ENCODE data around the gene HGFAC.

The HGFAC gene

DNA sequence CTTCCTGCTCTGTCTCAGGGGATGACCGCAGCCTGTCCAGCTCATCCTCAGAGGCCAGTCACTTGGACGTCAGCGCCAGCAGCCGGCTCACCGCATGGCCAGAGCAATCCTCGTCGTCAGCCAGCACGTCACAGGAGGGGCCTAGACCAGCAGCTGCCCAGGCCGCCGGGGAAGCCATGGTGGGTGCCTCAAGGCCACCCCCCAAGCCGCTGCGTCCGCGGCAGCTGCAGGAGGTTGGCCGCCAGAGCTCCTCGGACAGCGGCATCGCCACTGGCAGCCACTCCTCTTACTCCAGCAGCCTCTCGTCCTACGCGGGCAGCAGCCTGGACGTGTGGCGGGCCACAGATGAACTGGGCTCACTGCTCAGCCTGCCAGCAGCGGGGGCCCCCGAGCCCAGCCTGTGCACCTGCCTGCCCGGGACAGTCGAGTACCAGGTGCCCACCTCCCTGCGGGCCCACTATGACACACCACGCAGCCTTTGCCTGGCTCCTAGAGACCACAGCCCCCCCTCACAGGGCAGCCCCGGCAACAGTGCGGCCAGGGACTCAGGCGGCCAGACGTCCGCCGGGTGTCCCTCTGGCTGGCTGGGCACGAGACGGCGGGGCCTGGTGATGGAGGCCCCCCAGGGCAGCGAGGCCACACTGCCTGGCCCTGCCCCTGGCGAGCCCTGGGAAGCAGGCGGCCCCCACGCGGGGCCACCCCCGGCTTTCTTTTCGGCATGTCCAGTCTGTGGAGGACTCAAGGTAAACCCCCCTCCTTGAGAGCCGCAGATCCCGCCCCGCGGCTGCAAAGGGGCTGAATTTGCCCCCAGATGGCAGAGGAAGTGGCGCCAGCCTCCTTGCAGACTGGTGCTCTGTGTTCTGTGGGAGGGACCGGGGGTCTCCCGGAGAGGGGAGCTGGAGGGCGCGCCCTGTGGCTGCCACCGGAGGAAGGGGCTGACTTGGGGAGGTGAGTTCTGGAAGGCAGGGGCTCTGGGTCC, 51.3 kb downstream of the HGFAC start:
- DNase-seq, result no peak

DNA sequence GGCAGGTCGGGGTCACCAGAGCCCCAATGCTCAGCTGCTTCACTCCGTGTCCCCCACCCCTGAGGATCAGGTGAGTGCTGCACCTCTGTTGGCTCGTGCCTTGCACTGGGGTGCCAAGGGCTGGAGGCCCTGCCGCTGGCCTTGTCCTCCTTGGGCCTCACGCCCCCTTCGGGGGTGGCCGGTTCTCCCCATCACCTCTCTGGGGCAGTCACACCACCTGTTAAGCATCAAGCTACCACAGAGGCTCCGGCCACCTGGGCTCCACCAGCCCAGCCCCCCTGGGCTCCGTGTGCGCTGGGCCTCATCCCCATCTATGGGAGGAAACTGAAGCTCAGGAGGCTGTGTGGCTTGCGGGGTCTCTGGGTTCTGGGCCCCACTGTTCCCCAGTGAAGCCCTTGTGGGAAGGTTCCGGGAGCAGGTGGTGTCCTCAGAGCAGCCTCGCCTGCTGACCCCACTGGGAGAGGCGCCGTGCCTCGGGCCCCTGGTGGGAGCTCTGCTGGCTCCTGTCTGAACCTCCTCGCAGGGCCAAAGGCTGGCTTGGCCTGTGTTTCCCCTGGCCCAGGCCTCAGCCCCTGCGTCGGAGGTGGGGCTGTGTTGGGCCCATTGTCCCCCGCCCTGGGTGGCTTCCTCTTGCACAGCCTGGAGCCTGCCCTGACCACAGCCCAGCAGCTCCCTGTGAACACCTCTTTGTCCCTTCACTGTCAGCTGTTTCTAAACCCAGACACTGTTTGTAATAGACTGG, 52.1 kb downstream of the HGFAC start:
- DNase-seq, result no peak

DNA sequence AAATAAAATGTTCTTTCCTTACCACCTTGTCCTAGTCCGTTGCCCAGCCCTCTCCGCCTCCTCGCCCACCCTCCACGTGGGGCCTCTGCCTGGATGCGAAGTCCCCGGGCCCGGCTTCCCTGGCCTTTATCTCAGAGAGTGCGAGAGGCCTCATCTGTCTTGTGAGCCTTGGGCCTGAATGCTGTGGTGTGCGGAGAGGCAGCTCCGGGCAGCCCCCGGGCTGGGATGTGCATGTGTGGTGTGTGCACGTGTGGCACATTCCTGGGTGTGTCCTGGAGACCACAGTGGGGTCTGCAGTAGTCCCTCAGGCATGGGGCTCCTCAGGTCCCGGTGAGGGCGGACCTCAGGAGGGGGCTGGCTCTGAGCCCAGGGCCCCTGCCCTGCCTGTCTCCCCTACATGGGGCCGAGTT, 52.7 kb downstream of the HGFAC start:
- no peak for DNase-seq

DNA sequence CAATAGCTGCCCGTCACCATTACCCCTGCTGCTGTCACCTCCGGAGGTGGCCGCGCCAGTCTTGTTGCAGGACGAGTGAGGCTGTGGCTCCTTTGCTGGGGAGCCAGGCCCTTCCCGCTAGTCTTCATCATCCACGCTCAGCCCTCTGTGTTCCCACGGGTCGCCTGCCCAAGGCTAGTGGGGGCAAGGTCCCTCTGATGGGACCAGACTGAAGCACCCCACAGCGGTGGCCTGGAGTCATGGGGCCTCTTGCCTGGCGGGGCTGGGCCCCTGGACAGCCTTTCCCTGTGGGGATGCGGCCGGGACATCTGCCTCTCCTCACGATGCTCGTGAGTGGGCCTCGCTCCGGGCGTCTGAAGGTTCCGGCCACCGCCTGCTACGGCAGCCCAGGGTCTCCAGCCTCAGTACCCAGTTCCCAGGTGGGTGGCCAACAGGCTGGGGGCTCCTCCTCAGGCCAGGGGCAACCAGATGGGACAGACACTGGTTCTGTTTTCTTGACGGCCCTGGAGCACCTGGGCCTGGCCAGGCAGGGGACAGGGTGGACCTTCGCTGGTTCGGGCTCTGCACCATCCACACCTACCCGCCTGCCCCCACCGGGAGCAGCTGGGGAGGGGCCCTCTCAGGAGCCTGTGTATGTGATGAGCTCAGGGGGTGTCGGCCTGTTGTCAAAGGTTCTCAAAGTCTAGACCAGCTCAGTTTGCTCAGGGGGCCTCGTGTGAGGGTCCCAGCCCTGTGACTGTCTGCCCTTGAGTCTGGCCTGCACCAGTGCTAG, 53.6 kb downstream of the HGFAC start:
- no peak for DNase-seq

DNA sequence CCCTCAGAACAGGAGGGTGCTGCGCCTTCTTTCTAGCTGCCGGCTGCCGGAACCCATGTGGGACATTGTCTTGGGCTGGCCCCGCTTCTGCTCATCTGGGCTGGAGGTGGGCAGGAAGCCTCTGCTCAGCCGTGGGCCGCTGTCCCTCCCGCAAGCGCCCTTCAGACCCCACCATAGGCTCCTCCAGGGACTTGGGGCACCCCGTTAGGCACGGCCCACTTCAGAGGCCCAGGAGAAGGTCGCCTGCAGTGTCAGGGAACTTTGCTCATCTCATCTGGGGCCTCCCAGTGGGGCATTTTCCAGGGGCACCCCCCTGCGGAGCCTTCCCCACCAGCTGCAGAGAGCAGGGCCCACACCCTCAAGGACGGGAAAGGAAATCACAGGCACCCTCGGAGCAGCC, 54.3 kb downstream of the HGFAC start:
- DNase-seq, result no peak

DNA sequence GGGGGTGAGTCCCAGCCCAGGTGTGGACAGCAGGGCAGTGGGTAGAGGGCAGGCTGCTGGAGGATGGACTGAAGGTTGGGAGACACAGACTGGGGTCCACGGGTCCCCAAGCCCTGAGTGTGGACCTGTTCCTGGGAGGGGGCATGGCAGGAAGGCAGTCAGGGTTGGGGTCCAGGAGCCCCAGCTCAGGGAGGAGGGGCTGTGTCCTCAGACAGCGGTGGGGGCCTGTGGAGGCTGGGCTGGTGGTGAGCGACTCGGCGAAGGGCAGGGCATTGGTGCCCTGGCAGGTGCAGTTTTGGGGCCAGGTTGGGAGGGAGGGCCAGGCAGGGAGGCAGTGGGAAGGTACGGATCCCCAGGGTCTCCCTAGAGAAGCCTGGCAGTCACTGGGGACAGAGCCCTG, 55.3 kb downstream of the HGFAC start:
- DNase-seq, result no peak

DNA sequence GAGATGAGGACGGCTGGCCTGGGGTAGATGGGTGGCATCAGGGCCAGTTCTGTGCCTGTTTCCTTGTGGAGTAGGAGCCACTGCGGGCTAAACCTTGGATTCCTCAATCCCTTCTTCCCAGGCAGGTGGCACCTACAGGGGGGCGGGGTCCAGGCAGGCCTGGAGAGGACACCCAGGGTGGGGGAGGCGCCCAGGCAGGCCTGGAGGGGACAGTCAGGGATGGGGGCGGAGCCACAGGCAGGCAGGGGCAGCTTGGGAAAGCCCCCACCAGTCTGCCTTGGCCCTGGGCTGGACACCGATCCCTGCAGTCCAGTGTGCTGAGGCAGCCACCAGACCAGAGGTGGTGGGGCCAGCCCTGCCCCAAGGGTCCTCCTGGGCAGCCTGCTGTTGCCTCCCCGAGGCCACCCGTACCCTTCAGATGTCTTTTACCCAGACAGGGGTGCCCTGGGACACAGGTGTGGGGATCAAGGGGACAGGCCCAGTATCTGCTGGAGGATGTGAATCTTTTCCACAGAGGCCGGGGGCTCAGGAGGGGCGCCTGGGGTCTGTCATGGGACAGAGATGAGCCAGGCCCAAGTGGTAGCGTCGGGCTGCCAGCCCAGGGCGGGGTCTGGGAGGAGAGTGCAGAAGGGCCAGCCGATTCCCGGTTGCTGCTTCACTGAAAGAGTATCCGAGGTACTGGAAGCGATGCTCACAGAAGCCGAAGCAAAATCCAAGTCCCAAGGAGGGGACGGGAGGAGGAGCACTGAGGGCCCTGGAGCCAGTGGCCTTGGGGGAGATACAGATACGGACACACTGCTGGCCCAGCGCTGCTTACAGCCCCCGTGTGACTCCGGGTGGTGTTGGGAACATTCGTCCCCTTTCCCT, 56.0 kb downstream of the HGFAC start:
- no peak for DNase-seq

DNA sequence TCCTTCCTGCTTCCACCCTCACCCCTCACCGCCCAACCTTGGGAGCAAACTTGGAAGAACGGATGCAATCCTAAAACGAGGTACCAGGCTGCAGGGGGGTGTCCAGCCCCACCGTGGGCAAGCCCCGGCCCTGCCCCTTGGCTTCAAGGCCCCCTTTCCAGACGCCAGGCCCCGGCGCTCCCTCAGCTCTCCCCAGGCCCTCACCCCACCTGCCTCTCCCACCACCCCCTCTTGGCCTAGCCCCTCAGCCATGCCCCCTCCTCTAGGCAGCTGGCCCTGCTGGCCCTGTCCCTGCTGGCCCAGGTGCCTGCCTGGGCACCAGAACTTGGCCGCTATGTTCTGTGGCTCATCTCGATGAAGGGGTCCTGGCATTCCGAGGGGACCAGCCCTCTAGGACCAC, 56.6 kb downstream of the HGFAC start:
- no peak for DNase-seq
